Neuronal stem cell (in vitro differentiated cells): ENCODE measurements around the gene SLC15A2.
"Not testable (repeated sequence)": the region's sequence is repeated elsewhere in the genome, so short reads cannot be mapped to it uniquely, and the experiment has no call there.

Source experiments
- DNase-seq: peaks from one replicate; pipeline ENCODE4 v3.0.0-alpha.2; 2013; ENCODE audit warnings: low spot score
- H2AFZ ChIP-seq: one replicate; pipeline ENCODE4 v1.6.1; 2013; ENCODE audit warnings: mild to moderate bottlenecking, low read length, inconsistent platforms
- H2AK5ac ChIP-seq: 2 replicates; pipeline ENCODE4 v1.6.1; 2013; ENCODE audit warnings: low read depth, mild to moderate bottlenecking, inconsistent platforms, low read length, moderate library complexity, mixed read lengths
- H2BK120ac ChIP-seq: 2 replicates; pipeline ENCODE4 v1.6.1; 2013; ENCODE audit warnings: low read depth, mild to moderate bottlenecking, inconsistent platforms, low read length, moderate library complexity, mixed read lengths
- H2BK12ac ChIP-seq: one replicate; pipeline ENCODE4 v1.6.1; 2013; ENCODE audit warnings: low read length, inconsistent platforms
- H2BK15ac ChIP-seq: 2 replicates; pipeline ENCODE4 v1.6.1; 2013; ENCODE audit warnings: mild to moderate bottlenecking, low read length, inconsistent platforms, mixed read lengths
- H2BK5ac ChIP-seq: one replicate; pipeline ENCODE4 v1.6.1; 2013; ENCODE audit warnings: inconsistent platforms, mild to moderate bottlenecking, low read length, moderate library complexity
- H3K14ac ChIP-seq: one replicate; pipeline ENCODE4 v1.6.1; 2013; ENCODE audit warnings: low read length, inconsistent platforms
- H3K18ac ChIP-seq: 2 replicates; pipeline ENCODE4 v1.6.1; 2013; ENCODE audit warnings: low read length, inconsistent platforms
- H3K23ac ChIP-seq: 2 replicates; pipeline ENCODE4 v1.6.1; 2013; ENCODE audit warnings: low read depth, mild to moderate bottlenecking, mixed read lengths, low read length, inconsistent platforms; ENCODE audit not compliant: poor library complexity
- H3K27ac ChIP-seq: replicated peaks from 3 replicates; pipeline ENCODE4 v1.5.1; 2013; ENCODE audit warnings: low read length, inconsistent platforms
- H3K27me3 ChIP-seq, 3 experiments: 2 replicates each; pipeline ENCODE4 v1.6.1; 2013; ENCODE audit warnings: low read length in 3 of 3, mild to moderate bottlenecking in 2 of 3, inconsistent platforms in 1 of 3, low read depth in 1 of 3, mixed read lengths in 1 of 3, moderate library complexity in 1 of 3; ENCODE audit not compliant: control insufficient read depth in 3 of 3, insufficient read depth in 3 of 3
- H3K36me3 ChIP-seq, 2 donors: replicated peaks in 1 of 2; 2 replicates each; pipeline ENCODE4 v1.6.1; 2013; ENCODE audit warnings: low read length in 2 of 2; ENCODE audit not compliant: control insufficient read depth in 2 of 2, insufficient read depth in 2 of 2
- H3K4ac ChIP-seq: 2 replicates; pipeline ENCODE4 v1.6.1; 2013; ENCODE audit warnings: inconsistent platforms, mild to moderate bottlenecking, low read length, moderate library complexity
- H3K4me1 ChIP-seq, 2 donors: 1 replicate in 1 of 2; 2 replicates in 1 of 2; pipeline ENCODE4 v1.6.1; 2013; ENCODE audit warnings: low read length in 2 of 2, low read depth in 1 of 2; ENCODE audit not compliant: control insufficient read depth in 2 of 2, insufficient read depth in 1 of 2
- H3K4me2 ChIP-seq: one replicate; pipeline ENCODE4 v1.6.1; 2013; ENCODE audit warnings: mild to moderate bottlenecking, low read length, inconsistent platforms; ENCODE audit not compliant: insufficient read depth, poor library complexity, severe bottlenecking
- H3K4me3 ChIP-seq, 2 donors: 2 replicates each; pipeline ENCODE4 v1.5.1; 2013; ENCODE audit warnings: low read length in 2 of 2, mild to moderate bottlenecking in 2 of 2, inconsistent platforms in 1 of 2, moderate library complexity in 1 of 2
- H3K79me1 ChIP-seq: one replicate; pipeline ENCODE4 v1.6.1; 2013; ENCODE audit warnings: low read depth, mild to moderate bottlenecking, inconsistent platforms, low read length, moderate library complexity
- H3K9ac ChIP-seq: one replicate; pipeline ENCODE4 v1.6.1; 2013; ENCODE audit warnings: mild to moderate bottlenecking, low read depth, low read length, inconsistent platforms; ENCODE audit not compliant: poor library complexity
- H3K9me3 ChIP-seq, 2 donors: replicated peaks in 1 of 2; 2 replicates each; pipeline versions ENCODE3 to v1.6.1; 2013; ENCODE audit warnings: low read length in 2 of 2, mild to moderate bottlenecking in 2 of 2, inconsistent platforms in 1 of 2, low read depth in 1 of 2, mixed read lengths in 1 of 2, moderate library complexity in 1 of 2; ENCODE audit not compliant: control insufficient read depth in 2 of 2, insufficient read depth in 1 of 2
- H4K8ac ChIP-seq: one replicate; pipeline ENCODE4 v1.6.1; 2013; ENCODE audit warnings: low read depth, mild to moderate bottlenecking, inconsistent platforms, low read length, moderate library complexity
- H4K91ac ChIP-seq: one replicate; pipeline ENCODE4 v1.6.1; 2013; ENCODE audit warnings: low read length, low read depth, mild to moderate bottlenecking, inconsistent platforms; ENCODE audit not compliant: poor library complexity
- WGBS, 2 donors: extraction: QIAGEN DNeasy Blood & Tissue Kit; methylation state at CpG; one replicate each; pipeline ENCODE4 v1.1.7; 2013; ENCODE audit warnings: missing lambda C conversion rate in 2 of 2, mixed read lengths in 1 of 2; ENCODE audit not compliant: insufficient read length in 2 of 2, insufficient replicate concordance in 1 of 2; ENCODE audit errors: extremely low coverage in 2 of 2; 5-methylcytosine and 5-hydroxymethylcytosine counted together

The SLC15A2 gene

DNA sequence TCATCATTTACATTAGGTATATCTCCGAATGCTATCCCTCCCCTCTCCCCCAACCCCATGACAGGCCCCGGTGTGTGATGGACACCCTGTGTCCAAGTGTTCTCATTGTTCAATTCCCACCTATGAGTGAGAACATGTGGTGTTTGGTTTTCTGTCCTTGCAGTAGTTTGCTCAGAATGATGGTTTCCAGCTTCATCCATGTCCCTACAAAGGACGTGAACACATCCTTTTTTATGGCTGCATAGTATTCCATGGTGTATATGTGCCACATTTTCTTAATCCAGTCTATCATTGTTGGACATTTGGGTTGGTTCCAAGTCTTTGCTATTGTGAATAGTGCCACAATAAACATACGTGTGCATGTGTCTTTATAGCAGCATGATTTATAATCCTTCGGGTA is 36.4 kb upstream of the SLC15A2 start:
- H3K23ac ChIP-seq, H3K4me1 ChIP-seq, H4K8ac ChIP-seq, H3K9ac ChIP-seq, H3K14ac ChIP-seq, H3K4me3 ChIP-seq, H2BK120ac ChIP-seq, H3K36me3 ChIP-seq, H2BK5ac ChIP-seq, H3K27me3 ChIP-seq, H2AFZ ChIP-seq, H4K91ac ChIP-seq, H3K18ac ChIP-seq, H3K27ac ChIP-seq, H2AK5ac ChIP-seq, H3K4ac ChIP-seq, DNase-seq, H2BK12ac ChIP-seq, H2BK15ac ChIP-seq, H3K79me1 ChIP-seq, H3K9me3 ChIP-seq, H3K4me2 ChIP-seq: not testable (repeated sequence)
- WGBS, 2 donors: no CpG with 5 or more reads among the region's 5 CpGs

DNA sequence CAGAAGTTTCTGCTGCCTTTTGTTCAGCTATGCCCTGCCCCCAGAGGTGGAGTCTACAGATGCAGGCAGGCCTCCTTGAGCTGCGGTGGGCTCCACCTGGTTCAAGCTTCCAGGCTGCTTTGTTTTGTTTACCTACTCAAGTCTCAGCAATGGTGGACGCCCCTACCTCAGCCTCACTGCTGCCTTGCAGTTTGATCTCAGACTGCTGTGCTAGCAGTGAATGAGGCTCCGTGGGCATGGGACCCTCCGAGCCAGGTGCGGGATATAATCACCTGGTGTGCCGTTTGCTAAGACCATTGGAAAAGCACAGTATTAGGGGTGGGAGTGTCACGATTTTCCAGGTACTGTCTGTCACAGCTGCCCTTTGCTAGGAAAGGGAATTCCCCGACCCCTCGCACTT is 31.0 kb upstream of the SLC15A2 start:
- not testable (repeated sequence) for H3K9ac ChIP-seq, H2AFZ ChIP-seq, H3K9me3 ChIP-seq, H3K4me3 ChIP-seq, H3K27ac ChIP-seq, H3K14ac ChIP-seq, H3K4me1 ChIP-seq, H2BK15ac ChIP-seq, H3K27me3 ChIP-seq, H3K4ac ChIP-seq, H3K4me2 ChIP-seq, DNase-seq, H4K91ac ChIP-seq, H3K18ac ChIP-seq, H3K36me3 ChIP-seq, H4K8ac ChIP-seq, H2BK120ac ChIP-seq, H3K79me1 ChIP-seq, H3K23ac ChIP-seq, H2AK5ac ChIP-seq, H2BK12ac ChIP-seq, H2BK5ac ChIP-seq
- no CpG with 5 or more reads among the region's 9 CpGs for WGBS, 2 donors

DNA sequence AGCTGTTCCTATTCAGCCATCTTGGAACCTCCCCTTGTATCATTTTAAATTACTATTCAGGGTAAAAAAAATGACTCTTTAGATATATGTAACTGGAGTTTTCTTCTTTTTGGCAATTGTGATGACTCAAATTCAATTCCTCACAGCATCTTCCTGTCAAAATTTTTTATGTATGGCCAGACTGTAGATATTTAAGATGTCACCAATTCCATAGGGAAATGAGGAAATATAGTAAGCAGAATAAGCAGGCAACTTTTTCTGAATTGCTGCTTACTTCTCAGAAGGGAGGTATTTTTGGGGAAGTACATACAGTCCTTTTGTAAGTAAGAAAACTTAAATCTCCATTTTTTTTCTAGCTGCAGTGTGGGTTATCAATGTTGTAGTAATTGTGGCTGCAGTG is 30.4 kb upstream of the SLC15A2 start:
- Histone ChIP-seq H2BK12ac (no peak overlapping the region), H3K23ac (no peak overlapping the region), H4K8ac (no peak overlapping the region), H3K4me1 (no peaks in the 10 kb centered on the region), H3K9ac (no peak overlapping the region), H3K4me2 (no peak overlapping the region), H2BK5ac (no peak overlapping the region), H3K79me1 (no peaks in the 10 kb centered on the region), H2BK120ac (no peak overlapping the region), H2BK15ac (no peak overlapping the region), H3K4me3 (no peak overlapping the region), H3K9me3 (peaks cover 2 to 4% of the 10 kb centered on the region in 2 donors), H3K4ac (no peak overlapping the region), H2AFZ (no peak overlapping the region), H3K27me3 (no peaks in the 10 kb centered on the region), H4K91ac (no peak overlapping the region), H3K14ac (no peak overlapping the region), H2AK5ac (no peak overlapping the region), H3K36me3 (no peaks in the 10 kb centered on the region), H3K27ac (no peak overlapping the region), H3K18ac (no peak overlapping the region)
- DNase-seq: no peak

DNA sequence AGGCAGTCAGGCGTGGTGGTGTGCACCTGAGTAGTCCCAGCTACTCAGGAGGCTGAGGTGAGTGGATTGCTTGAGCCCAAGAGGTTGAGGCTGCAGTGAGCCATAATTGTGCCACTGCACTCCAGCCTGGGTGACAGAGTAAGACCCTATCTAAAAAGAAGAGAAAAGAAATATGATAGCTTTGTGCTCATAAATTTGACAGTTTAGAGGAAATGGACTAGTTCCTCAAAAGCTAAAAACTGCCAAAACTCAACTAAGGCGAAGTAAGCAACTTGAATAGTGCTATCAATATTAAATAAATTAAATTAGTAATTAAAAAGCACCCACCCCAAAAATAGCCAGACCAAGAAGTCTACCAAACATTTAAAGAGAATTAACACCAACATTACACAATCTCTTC is 24.5 kb upstream of the SLC15A2 start:
- no peak overlapping the region for H3K23ac ChIP-seq
- H2AFZ ChIP-seq: no peak overlapping the region
- no peaks in the 10 kb centered on the region for H3K79me1 ChIP-seq
- no peak overlapping the region for H3K4me3 ChIP-seq
- no peak overlapping the region for H4K8ac ChIP-seq
- H3K18ac ChIP-seq: no peak overlapping the region
- no peak overlapping the region for H3K27ac ChIP-seq
- H3K9ac ChIP-seq: no peak overlapping the region
- H2AK5ac ChIP-seq: no peak overlapping the region
- DNase-seq: no peak
- H3K4me2 ChIP-seq: no peak overlapping the region
- H4K91ac ChIP-seq: no peak overlapping the region
- no peaks in the 10 kb centered on the region for H3K27me3 ChIP-seq
- H2BK5ac ChIP-seq: no peak overlapping the region
- H2BK12ac ChIP-seq: no peak overlapping the region
- WGBS, 2 donors: no CpG with 5 or more reads among the region's 2 CpGs
- H2BK15ac ChIP-seq: no peak overlapping the region
- H3K14ac ChIP-seq: no peak overlapping the region
- no peaks in the 10 kb centered on the region for H3K4me1 ChIP-seq
- no peaks in the 10 kb centered on the region for H3K36me3 ChIP-seq
- no peaks in the 10 kb centered on the region for H3K9me3 ChIP-seq
- no peak overlapping the region for H2BK120ac ChIP-seq
- H3K4ac ChIP-seq: no peak overlapping the region
